IPS-NIHi7 (cell line): ENCODE data around the gene ZNF711.
"Not testable (repeated sequence)": the region's sequence is repeated elsewhere in the genome, so short reads cannot be mapped to it uniquely, and the experiment has no call there.

Source experiments
- DNase-seq: peaks from one replicate; pipeline ENCODE4 v3.0.0; 2012; ENCODE audit warnings: mixed read lengths; ENCODE audit errors: extremely low spot score

Gene ZNF711

DNA sequence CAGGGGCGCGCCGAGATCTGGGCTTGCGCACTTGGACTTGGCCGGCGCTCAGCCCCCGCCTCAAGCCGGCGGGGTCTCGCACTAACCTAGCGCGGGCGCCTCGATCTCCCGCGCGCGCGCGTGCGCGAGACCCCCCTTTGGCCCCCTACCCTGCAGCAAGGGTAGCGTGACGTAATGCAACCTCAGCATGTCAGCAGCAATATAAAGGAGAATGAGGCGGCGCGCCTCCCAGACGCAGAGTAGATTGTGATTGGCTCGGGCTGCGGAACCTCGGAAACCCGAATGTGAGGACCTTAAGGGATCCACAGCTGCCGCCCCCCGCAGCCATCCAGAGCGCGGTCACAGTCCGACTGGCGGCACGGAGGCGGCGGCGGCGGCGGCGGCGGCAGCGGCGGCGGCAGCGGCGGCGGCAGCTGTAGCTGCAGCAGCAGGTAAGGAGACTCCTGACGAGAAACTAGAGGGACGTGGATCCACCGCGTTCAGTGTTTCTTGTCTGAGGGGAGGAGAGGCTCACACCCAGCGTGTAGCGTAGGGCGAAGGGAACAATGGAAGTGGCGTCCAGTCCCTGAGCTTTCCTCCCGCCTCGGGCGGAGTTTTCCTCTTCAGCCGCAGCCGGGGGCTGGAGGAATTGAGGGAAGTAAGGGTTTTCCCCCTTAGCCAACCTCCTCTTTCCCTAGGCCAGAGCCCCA is at the start of gene ZNF711, which contains the start of gene SATL1:
ZNF711 (plus strand) TSS at position 231 of the 689 bp plus-strand sequence. CDS start 3,582 bp downstream, outside the sequence.
SATL1 (minus strand) TSS at position 19 of the 689 bp plus-strand sequence. CDS start 134,811 bp downstream, outside the sequence.
- DNase-seq = peak; percentile 70

DNA sequence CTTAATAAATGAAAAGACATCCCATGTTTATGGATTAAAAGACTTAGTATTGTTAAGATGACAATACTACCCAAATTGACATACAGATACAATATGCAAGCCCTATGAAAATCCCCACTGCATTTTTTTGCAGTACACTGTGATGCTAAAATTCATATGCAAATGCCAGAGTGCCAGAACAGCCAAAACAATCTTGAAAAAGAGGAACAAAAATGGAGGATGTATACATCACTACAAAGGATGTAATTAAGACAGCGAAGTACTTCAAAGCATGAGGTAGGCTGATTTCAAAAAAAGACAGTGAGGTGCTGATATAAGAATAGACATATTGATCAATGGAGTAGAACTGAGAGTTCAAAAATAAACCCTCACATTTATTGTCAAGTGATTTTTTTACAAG is 47.5 kb upstream of the ZNF711 start:
- DNase-seq = no peak

DNA sequence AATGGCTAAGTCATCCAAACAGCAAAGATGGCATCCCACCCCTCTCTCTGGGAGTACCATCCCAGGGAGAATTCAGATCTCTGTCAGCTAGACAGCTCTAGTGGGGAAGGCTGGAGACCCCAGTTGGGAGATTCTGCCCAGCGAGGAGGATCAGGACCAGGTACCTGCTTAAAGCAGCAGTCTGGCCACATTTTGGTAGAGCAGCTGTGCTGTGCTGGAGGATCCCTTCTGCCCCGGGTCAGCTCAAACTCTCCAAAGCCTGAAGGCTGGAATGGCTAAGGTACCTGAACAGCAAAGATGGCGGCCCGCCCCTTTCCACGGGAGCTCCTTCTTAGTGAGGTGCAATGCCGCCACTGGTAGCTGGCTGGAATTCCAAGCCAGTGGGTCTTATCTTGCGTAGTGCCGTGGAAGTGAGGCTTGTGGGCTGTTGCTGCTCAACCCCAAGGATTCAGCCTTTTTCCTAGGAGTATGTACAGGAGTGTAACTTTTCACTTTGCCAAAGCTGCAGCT is 40.3 kb upstream of the ZNF711 start:
- no peak for DNase-seq

DNA sequence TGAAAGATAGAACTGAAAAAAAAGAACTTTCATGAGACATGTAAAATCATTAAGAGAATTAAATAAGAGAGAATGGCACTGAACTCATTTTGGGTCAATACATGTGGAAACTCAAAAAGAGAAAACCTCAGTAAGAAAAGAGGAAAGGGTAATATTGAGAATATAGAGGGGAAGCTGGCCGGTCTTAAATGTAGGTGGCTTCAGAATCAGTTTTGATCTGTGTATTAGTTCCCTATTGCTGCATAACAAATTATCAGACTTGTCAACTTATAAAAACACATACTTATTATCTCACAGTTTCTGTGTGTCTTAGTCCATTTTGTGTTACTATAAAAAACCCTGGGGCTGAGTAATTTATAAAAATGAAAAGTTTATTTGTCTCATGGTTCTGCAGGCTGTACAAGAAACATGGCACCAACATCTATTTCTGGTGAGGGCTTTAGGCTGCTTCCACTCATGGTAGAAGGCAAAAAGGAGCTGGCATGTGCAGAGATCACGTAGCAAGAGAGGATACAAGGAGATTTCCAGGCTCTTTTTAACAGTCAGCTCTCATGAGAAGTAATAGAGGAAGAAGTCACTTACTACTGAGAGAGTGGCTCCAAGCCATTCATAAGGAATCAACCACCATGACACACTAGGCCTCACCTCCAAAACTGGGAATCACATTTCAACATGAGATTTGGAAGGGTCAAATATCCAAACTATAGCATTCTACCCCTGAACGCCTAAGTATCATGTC is 29.8 kb upstream of the ZNF711 start:
- DNase-seq = no peak

DNA sequence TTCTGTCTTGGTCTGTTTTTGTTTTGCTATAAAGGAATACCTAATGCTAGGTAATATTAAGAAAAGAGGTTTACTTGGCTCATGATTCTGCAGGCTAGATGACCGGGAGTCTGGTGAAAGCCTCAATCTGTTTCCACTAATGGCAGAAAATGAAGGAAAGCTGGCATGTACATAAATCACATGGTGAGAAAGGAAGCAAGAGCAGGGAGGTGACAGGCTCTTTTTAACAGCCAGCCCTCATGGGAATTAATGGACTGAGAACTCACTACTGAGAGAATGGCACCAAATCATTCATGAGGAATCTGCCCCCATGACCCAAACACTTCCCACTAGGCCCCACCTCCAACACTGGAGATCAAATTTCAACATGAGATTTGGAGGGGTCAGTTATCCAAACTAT is 27.8 kb upstream of the ZNF711 start:
- no peak for DNase-seq

DNA sequence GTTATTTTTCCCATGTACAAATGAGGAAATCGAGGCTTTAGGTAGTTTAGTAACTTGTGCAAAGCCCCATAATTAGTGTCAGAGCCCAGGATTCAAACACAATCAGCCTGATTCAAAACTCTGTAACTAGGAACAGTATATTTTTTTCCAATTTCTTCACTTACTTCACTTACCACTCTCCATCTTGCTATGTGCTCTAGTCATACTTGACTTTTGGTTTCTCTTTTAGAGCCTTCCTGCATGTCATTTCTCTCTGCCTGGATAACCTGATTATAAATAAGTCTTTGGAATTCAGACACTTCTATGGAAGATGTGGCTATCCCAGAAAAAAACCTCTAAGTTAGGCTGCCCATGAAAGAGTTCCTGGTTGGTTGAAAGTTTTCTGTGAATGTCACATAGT is 22.4 kb upstream of the ZNF711 start:
- no peak for DNase-seq

DNA sequence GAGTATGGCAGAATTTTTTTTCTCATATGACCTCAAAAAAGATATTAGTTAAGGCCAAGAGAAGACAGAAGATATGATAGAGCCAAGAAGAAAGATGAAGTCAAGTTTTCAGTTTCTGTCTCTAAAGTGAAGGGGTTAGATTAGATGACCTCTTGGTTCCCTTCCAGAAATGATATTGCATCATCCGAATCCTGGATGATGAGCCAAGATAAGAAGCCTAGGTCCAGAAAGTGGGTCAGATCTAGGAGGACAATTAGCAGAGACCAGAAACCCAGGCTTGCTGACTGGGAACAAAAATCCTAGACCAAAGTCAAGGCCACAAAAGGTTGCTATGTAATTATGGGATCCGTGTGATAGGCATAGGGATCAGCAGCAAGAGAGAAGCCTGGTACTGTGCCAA is 20.4 kb upstream of the ZNF711 start:
- no peak for DNase-seq

DNA sequence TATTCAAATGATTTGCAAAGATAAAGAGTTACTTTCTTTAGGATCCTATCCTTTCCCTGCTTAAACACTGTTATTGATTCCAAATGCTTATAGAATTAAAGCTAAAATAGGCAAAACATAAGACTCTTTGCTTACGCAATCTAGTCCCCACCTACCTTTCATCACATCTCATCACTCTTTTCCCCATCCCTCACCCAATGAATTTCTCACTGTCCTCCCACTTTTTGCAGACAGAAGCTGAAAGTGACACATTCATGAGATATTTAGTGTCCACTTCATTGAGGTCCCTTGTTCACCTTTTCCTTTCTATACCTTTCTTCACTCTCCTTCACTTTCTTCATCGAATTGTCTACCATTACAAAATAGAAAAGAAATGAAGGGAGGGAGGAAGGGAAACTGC is 636 bp upstream of the ZNF711 start:
- DNase-seq = no peak

DNA sequence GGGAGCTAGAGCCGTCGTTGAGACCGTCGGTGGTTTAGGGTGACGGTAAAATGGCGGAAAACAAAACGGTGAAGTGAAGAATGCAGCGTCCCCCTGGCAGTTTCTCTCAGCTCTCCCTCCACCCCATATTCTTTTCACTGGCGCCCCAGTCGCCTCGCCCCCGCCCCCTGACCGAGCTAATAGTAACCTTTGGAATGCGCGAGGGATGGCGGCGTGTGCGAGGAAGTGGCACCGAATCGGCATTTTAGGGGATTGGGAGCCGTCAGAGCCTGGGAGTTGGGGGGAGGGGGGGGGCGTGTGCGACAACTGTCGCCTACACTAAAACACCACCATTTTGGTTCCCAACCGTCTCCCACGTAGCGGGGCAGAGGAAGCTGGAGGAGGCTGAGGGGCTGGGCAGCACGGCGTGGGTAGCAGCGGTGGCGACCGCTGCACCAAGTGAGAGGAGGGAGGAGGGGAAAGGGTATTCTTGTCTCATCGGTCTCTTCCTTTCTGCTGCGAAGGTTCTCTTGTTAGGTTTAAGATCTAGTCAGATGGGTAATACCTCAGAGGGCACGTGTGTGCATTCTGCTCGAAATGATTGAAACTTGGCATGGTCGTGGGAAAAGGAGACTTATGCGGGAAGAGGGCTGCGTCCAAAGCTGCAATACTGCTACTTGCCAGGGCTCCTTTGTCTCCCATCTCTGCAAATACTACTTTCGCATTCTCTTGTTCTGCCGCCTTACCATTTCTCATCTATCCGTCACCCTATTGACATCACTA is 840 bp downstream of the ZNF711 start:
- DNase-seq = peak; percentile 8

DNA sequence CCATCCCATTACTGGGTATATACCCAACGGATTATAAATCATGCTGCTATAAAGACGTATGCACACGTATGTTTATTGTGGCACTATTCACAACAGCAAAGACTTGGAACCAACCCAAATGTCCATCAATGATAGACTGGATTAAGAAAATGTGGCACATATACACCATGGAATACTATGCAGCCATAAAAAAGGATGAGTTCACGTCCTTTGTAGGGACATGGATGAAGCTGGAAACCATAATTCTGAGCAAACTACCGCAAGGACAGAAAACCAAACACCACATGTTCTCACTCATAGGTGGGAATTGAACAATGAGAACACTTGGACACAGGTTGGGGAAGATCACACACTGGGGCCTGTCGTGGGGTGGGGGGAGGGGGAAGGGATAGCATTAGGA is 41.5 kb downstream of the ZNF711 start:
- DNase-seq = not testable (repeated sequence)

DNA sequence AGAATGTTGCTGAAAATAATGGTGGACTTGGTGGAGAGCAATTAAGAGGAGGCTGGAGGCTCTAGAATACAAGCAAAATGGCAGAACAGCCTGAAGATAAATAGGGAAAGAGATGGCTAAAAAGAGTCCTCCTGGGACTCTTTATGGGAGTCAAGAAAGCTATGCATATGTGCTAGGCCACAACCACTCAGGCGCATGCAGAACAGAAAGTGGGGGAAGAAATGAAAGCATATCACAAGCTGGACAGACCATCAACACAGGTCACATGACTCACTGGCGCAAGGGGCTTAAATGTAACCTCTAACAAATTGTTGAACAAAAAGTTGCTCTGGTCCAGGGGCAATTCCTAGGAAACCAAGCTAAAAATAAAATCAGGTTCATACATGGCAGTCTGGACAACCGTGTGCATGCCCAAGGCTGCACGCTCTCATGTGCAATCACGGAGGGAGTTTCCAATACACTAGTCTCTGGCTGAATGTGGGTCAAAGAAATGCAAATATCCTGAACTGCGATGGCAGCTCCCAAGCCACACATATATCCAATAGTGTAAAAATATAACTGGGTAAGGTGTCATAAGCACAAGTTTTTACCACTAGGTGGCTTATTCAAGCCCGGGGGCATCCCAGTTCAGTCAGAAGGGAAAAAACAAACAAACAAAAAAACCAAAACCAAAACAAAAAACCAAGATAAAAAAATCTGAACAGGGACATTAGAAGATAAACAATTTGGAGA is 45.4 kb downstream of the ZNF711 start:
- no peak for DNase-seq

DNA sequence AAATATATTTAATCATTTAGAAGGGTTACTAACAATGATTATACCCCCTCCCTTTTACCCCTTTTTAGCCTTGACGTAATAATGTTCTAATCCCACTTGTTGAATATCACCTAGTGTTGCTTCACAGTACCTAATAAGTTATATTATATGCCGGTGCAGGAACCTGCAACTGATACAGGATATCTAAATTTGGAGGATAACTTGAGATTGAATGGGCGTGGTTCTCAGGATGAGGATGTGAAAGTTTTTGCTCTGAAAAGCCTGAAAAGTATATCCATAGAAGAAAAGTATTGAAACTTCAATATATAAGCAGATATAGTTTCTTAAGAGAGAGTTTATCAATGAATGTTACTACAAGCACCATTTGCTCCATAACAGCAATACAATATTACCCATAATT is 59.8 kb downstream of the ZNF711 start:
- no peak for DNase-seq

DNA sequence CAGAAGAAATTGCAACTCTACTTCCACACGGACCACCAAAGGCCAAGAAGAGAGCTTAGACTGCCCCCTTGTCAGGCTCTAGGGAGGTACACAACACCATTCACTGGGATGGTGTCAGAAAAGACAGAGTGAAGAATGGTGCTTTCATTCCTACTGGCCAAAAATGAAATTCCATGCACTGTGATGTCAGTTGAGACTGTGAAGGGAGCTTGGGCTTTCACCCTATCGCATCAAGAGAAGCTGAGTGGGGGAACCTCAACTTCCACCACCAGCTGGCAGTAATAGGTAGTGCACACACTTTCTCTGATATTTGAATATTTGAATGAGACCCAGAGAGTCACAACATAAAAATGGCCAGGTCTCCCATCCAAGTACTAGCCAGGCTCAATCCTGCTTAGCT is 65.9 kb downstream of the ZNF711 start:
- no peak for DNase-seq

DNA sequence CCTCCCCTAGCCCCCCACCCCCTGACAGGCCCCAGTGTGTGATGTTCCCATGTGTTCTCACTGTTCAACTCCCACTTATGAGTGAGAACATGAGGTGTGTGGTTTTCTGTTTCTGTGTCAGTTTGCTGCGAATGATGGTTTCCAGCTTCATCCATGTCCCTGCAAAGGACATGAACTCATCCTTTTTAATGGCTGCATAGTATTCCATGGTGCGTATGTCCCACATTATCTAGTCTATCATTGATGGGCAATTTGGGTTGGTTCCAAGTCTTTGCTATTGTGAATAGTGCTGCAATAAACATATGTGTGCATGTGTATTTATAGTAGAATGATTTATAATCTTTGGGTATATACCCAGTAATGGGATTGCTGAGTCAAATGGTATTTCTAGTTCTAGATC is 67.6 kb downstream of the ZNF711 start:
- not testable (repeated sequence) for DNase-seq
